Measurements from ENCODE around the gene KCNQ1.

The KCNQ1 gene

DNA sequence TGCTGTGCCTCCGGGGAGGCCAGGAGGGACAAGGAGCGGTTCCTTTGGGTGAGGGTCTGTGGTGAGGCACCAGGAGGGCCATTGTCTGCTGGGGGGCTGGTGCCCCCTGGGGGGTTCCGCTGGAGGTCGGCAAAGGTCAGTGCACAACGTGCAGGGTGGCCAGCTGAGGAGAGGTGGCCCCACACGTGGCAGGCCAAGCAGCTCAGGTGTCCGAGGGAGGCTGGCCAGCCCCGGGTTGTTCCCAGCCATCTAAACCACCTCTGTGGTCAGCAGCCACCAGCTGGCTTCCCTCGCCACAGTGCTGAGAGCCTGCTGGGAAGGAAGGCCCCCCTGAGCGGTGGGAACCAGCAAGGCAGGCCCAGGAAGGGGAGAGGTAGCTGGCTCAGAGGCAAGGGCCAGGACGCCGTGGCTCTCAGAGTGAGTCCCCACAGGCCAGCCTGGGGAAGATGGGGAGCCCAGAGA, 40.0 kb upstream of the KCNQ1 start:
- H3K27ac Mint-ChIP-seq = no peak overlapping the region
- CTCF ChIA-PET = no interaction called here
- H3K4me3 Mint-ChIP-seq = no peak overlapping the region
- DNase-seq = no peak
- H3K36me3 Mint-ChIP-seq = peaks cover 13% of the 10 kb centered on the region
- no peaks in the 10 kb centered on the region for H3K9me3 Mint-ChIP-seq
- peaks cover 9% of the 10 kb centered on the region for H3K4me1 Mint-ChIP-seq
- H3K27me3 Mint-ChIP-seq = peaks cover 7% of the 10 kb centered on the region

GRCh38 chr11:2406451-2406850, 38.4 kb upstream of the KCNQ1 start:
- H3K9me3 Mint-ChIP-seq = no peaks in the 10 kb centered on the region
- H3K27me3 Mint-ChIP-seq = no peaks in the 10 kb centered on the region
- peaks cover 8% of the 10 kb centered on the region for H3K36me3 Mint-ChIP-seq
- H3K27ac Mint-ChIP-seq = no peak overlapping the region
- CTCF ChIA-PET = no interaction called here
- no peak for DNase-seq
- H3K4me1 Mint-ChIP-seq = peaks cover 7% of the 10 kb centered on the region
- H3K4me3 Mint-ChIP-seq = no peak overlapping the region

DNA sequence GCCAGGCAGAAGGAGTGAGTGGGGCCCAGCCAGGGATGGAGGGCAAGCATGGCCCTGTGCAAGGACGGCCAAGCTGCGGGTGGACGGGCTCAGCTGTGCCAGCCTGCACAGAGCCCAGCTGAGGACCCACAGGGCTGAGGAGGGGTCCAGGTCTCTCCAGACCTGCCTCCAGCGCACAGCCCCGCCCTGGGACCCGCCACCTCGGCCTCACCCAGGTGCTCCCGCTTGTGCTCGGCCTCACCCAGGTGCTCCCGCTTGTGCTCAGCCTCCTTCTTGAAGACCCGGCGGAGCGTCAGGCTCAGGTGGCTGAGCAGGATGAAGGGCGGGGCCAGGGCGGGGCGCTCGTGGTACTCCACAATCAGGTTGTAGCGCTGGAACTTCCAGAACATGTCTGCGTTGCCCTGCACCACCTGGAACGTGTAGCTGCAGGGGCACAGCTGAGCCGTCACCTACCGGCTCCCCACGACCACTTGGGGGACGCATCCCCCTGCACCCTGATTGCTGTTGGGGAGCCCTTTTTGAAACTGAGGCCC, 37.9 kb upstream of the KCNQ1 start:
- H3K27me3 Mint-ChIP-seq = no peaks in the 10 kb centered on the region
- no peak overlapping the region for H3K4me3 Mint-ChIP-seq
- CTCF ChIA-PET = no interaction called here

GRCh38 chr11:2408671-2409070, 36.1 kb upstream of the KCNQ1 start:
- H3K27ac Mint-ChIP-seq = no peak overlapping the region
- H3K9me3 Mint-ChIP-seq = no peaks in the 10 kb centered on the region
- H3K4me3 Mint-ChIP-seq = no peak overlapping the region
- no peaks in the 10 kb centered on the region for H3K4me1 Mint-ChIP-seq
- no peak for DNase-seq
- CTCF ChIA-PET = interaction anchor here (0.9 to 1.5 kb wide), 4 partner anchors 10 to 104 kb away, joined by 3 to 6 read pairs (median 3); no protein-coding TSS in a partner anchor
- no peaks in the 10 kb centered on the region for H3K27me3 Mint-ChIP-seq
- no peaks in the 10 kb centered on the region for H3K36me3 Mint-ChIP-seq

More for the DNA sequence above, 37.9 kb upstream of the KCNQ1 start:
- no peak for DNase-seq
- no peak overlapping the region for H3K27ac Mint-ChIP-seq
- H3K36me3 Mint-ChIP-seq = peaks cover 7% of the 10 kb centered on the region
- no peaks in the 10 kb centered on the region for H3K9me3 Mint-ChIP-seq
- H3K4me1 Mint-ChIP-seq = peaks cover 6% of the 10 kb centered on the region

- H3K27ac Mint-ChIP-seq = no peak overlapping the region
- no peaks in the 10 kb centered on the region for H3K36me3 Mint-ChIP-seq
- CTCF ChIA-PET = interaction anchor here (0.6 to 1.5 kb wide), 5 partner anchors 10 to 105 kb away, joined by 3 to 6 read pairs (median 3); no protein-coding TSS in a partner anchor
- no peaks in the 10 kb centered on the region for H3K27me3 Mint-ChIP-seq
- H3K4me1 Mint-ChIP-seq = no peaks in the 10 kb centered on the region
- no peaks in the 10 kb centered on the region for H3K9me3 Mint-ChIP-seq
- no peak overlapping the region for H3K4me3 Mint-ChIP-seq
- DNase-seq = no peak
These were observed 35.7 kb upstream of the KCNQ1 start for GRCh38 chr11:2409126-2409525.

- Mint-ChIP-seq H3K27me3 (no peaks in the 10 kb centered on the region), H3K4me1 (no peaks in the 10 kb centered on the region)
- CTCF ChIA-PET = interaction anchor here (0.6 to 1.5 kb wide), 3 partner anchors 9 to 105 kb away, joined by 3 to 6 read pairs (median 4); no protein-coding TSS in a partner anchor
These were observed 35.0 kb upstream of the KCNQ1 start for GRCh38 chr11:2409611-2410468.

GRCh38 chr11:2410616-2411015, 34.2 kb upstream of the KCNQ1 start:
- no peaks in the 10 kb centered on the region for H3K36me3 Mint-ChIP-seq
- CTCF ChIA-PET = no interaction called here

More at GRCh38 chr11:2409611-2410468, 35.0 kb upstream of the KCNQ1 start:
- Mint-ChIP-seq H3K4me3 (no peak overlapping the region), H3K36me3 (no peaks in the 10 kb centered on the region), H3K27ac (no peak overlapping the region), H3K9me3 (no peaks in the 10 kb centered on the region)
- no peak for DNase-seq

GRCh38 chr11:2411446-2412305, 33.1 kb upstream of the KCNQ1 start:
- CTCF ChIA-PET = interaction anchor here (1.7 to 2.5 kb wide), 2 partner anchors 9 to 106 kb away, joined by 5 to 10 read pairs; no protein-coding TSS in a partner anchor
- H3K27me3 Mint-ChIP-seq = no peaks in the 10 kb centered on the region
- H3K4me1 Mint-ChIP-seq = no peaks in the 10 kb centered on the region
- no peaks in the 10 kb centered on the region for H3K9me3 Mint-ChIP-seq
- DNase-seq = no peak
- no peak overlapping the region for H3K4me3 Mint-ChIP-seq
- H3K36me3 Mint-ChIP-seq = no peaks in the 10 kb centered on the region
- peak overlapping the region; percentile 47 for H3K27ac Mint-ChIP-seq

More at GRCh38 chr11:2410616-2411015, 34.2 kb upstream of the KCNQ1 start:
- Mint-ChIP-seq H3K4me1 (no peaks in the 10 kb centered on the region), H3K27me3 (no peaks in the 10 kb centered on the region), H3K4me3 (no peak overlapping the region), H3K27ac (no peak overlapping the region), H3K9me3 (no peaks in the 10 kb centered on the region)
- no peak for DNase-seq

DNA sequence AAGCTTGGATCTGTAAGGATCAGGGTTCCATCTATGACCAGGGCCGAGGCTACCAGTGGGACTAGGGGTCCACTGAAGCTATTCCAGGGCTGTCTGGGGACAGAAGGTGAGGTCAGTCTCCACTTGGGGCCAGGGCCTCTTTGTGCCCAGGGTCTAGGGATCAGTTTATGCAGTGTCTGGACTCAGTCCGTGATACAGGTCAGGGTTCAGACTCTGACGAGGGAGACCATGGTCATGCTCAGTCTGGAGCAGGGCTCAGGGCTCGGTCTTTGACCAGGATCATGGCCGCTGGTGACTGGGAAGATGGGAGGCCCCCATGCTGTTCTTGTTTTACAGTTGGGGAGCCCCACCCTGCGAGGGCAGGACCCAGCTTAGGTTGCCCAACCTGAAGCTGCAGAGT, 32.5 kb upstream of the KCNQ1 start:
- Mint-ChIP-seq H3K9me3 (no peaks in the 10 kb centered on the region), H3K27ac (no peak overlapping the region), H3K4me1 (no peaks in the 10 kb centered on the region), H3K27me3 (no peaks in the 10 kb centered on the region), H3K36me3 (no peaks in the 10 kb centered on the region), H3K4me3 (no peak overlapping the region)
- CTCF ChIA-PET = interaction anchor here (1.7 to 2.5 kb wide), 2 partner anchors 8 to 107 kb away, joined by 5 to 10 read pairs; no protein-coding TSS in a partner anchor
- no peak for DNase-seq

- DNase-seq = no peak
- no peaks in the 10 kb centered on the region for H3K9me3 Mint-ChIP-seq
- H3K4me3 Mint-ChIP-seq = no peak overlapping the region
- CTCF ChIA-PET = interaction anchor here (2.5 kb wide), 1 partner anchor 109 kb away, joined by 10 read pairs; no protein-coding TSS in a partner anchor
- H3K27ac Mint-ChIP-seq = no peak overlapping the region
- no peaks in the 10 kb centered on the region for H3K27me3 Mint-ChIP-seq
- no peaks in the 10 kb centered on the region for H3K4me1 Mint-ChIP-seq
- H3K36me3 Mint-ChIP-seq = no peaks in the 10 kb centered on the region
These were observed 30.8 kb upstream of the KCNQ1 start for GRCh38 chr11:2413742-2414579.

- H3K4me3 Mint-ChIP-seq = no peak overlapping the region
- H3K27me3 Mint-ChIP-seq = no peaks in the 10 kb centered on the region
- no peak overlapping the region for H3K27ac Mint-ChIP-seq
- H3K36me3 Mint-ChIP-seq = no peaks in the 10 kb centered on the region
- CTCF ChIA-PET = no interaction called here
- no peaks in the 10 kb centered on the region for H3K9me3 Mint-ChIP-seq
- DNase-seq = no peak
- peaks cover under 1% of the 10 kb centered on the region for H3K4me1 Mint-ChIP-seq
These were observed 30.2 kb upstream of the KCNQ1 start for GRCh38 chr11:2414616-2415015.

GRCh38 chr11:2415171-2415570, 29.6 kb upstream of the KCNQ1 start:
- Mint-ChIP-seq H3K4me3 (no peak overlapping the region), H3K9me3 (no peaks in the 10 kb centered on the region), H3K27ac (no peak overlapping the region), H3K4me1 (peaks cover 3% of the 10 kb centered on the region), H3K36me3 (no peaks in the 10 kb centered on the region), H3K27me3 (no peaks in the 10 kb centered on the region)
- DNase-seq = no peak
- CTCF ChIA-PET = no interaction called here

DNA sequence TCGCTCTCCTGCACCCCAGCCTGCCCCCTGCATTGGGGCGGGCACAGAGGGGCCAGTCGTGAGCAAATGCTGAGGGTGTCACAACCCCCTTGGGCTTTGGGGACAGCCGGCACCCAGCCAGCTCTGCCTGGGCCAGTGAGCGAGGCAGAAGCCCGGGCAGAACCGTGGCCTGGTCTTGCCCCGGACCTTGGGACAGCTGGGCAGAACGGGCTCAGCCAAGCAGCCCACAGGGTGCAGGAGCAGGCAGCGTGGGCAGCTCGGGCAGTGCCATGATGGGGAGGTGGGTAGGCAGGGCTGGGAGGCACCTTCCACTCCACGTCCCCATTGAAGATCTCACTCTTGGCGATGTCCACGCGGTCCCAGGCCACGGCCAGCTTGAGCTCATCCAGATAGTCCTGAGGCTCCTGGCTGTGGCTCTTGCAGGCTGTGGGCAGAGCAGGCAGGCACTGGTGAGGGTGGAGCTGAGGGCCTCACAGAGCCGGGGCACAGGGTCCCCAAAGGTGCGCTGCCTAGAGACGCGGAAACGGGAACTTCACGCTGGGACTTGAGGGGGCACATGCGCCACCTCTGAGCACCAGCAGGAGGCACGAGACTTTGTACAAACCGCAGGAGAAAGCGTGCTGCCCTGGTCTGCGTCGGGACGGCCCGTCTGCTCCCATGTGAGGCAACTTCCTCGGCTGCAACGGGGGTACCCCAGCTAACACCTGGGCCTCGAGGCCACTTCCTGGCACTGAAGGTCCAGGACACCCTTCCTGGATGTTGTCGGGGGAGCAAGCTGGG, 29.0 kb upstream of the KCNQ1 start:
- CTCF ChIA-PET = no interaction called here
- DNase-seq = no peak
- peaks cover 3% of the 10 kb centered on the region for H3K4me1 Mint-ChIP-seq
- H3K36me3 Mint-ChIP-seq = no peaks in the 10 kb centered on the region
- no peaks in the 10 kb centered on the region for H3K27me3 Mint-ChIP-seq
- H3K4me3 Mint-ChIP-seq = no peak overlapping the region
- no peaks in the 10 kb centered on the region for H3K9me3 Mint-ChIP-seq
- no peak overlapping the region for H3K27ac Mint-ChIP-seq

Data from activated naive CD4-positive, alpha-beta T cell treated with anti-CD3 and anti-CD28 coated beads, Interleukin-2, amount 10 ng/mL, durations not matched to agents 7 days and 5 days (primary cell).